ENCODE data around the gene TUBB8.
"Not testable (repeated sequence)": the region's sequence is repeated elsewhere in the genome, so short reads cannot be mapped to it uniquely, and the experiment has no call there.

The TUBB8 gene

GRCh38 chr10:13315-13635, 35.8 kb downstream of the TUBB8 start:
- DNase-seq: not testable (repeated sequence)

- not testable (repeated sequence) for DNase-seq
Measured at GRCh38 chr10:12444-13314, 36.4 kb downstream of the TUBB8 start.

GRCh38 chr10:11260-11659, 37.8 kb downstream of the TUBB8 start:
- not testable (repeated sequence) for DNase-seq

GRCh38 chr10:10261-10971, 38.7 kb downstream of the TUBB8 start:
- not testable (repeated sequence) for DNase-seq
